HepG2 (cell line): ENCODE results near the gene PADI6. TPM values are rescaled to one million over a fixed set of nuclear protein-coding genes. Genes with fewer than 3 reads are reported as not detected.

Source experiments
- ASH2L ChIP-seq: fragments of 300-600, 200-600 bp; sonication (generic); IDR thresholded peaks from 2 replicates; pipeline ENCODE4 v1.7.0; 2017; ENCODE audit warnings: low read depth, mild to moderate bottlenecking, moderate library complexity, mixed read lengths, low read length; ENCODE audit not compliant: insufficient read length
- ELF3 ChIP-seq: IDR thresholded peaks from 2 replicates; pipeline ENCODE4 v1.6.1; 2016; ENCODE audit warnings: missing genetic modification reagents, missing compliant biosample characterization
- HMG20A ChIP-seq: IDR thresholded peaks from 2 replicates; pipeline ENCODE4 v1.6.1; 2016; ENCODE audit warnings: borderline replicate concordance
- HOXA3 ChIP-seq: sonication (generic); formaldehyde crosslinking; IDR thresholded peaks from 2 replicates; pipeline ENCODE4 v1.5.0; 2020; ENCODE audit warnings: missing genetic modification reagents
- KDM2A ChIP-seq: sonication (generic); formaldehyde crosslinking; IDR thresholded peaks from 2 replicates; pipeline ENCODE4 v1.4.0; 2020; ENCODE audit warnings: low read depth, missing genetic modification reagents, borderline replicate concordance
- MAZ ChIP-seq, 2 experiments: sonication (generic) in 1 of 2; formaldehyde crosslinking in 1 of 2; IDR thresholded peaks; 2 replicates each; pipeline versions ENCODE4 v1.5.0 to v1.6.1; 2012 to 2020; ENCODE audit warnings: low read depth in 2 of 2, mild to moderate bottlenecking in 2 of 2, borderline replicate concordance in 1 of 2, improper control_type of control experiment in 1 of 2, low read length in 1 of 2, missing genetic modification reagents in 1 of 2, moderate library complexity in 1 of 2
- NONO ChIP-seq, 2 experiments: fragments of 450-650 bp in 1 of 2; sonication (generic) in 1 of 2; formaldehyde crosslinking in 1 of 2; IDR thresholded peaks in 1 of 2; conservative IDR thresholded peaks in 1 of 2; 2 replicates each; pipeline versions ENCODE4 v1.6.1 to v1.8.0; 2017 to 2022; ENCODE audit warnings: mild to moderate bottlenecking in 1 of 2, missing genetic modification reagents in 1 of 2, moderate library complexity in 1 of 2
- ONECUT2 ChIP-seq: sonication (generic); formaldehyde crosslinking; IDR thresholded peaks from 2 replicates; pipeline ENCODE4 v1.4.0; 2020; ENCODE audit warnings: missing genetic modification reagents
- POLR2A ChIP-seq, 2 experiments: IDR thresholded peaks; 2 replicates each; pipeline ENCODE4 v1.6.1; 2011; ENCODE audit warnings: low read depth in 2 of 2, low read length in 2 of 2, mild to moderate bottlenecking in 1 of 2, moderate library complexity in 1 of 2; ENCODE audit not compliant: insufficient read depth in 1 of 2
- POLR2AphosphoS5 ChIP-seq: IDR thresholded peaks from 2 replicates; pipeline ENCODE4 v1.6.1; 2012; ENCODE audit warnings: low read depth, low read length
- RAD21 ChIP-seq: fragments of 450-650 bp; formaldehyde crosslinking; IDR thresholded peaks from 2 replicates; pipeline ENCODE4 v1.5.0; 2020; ENCODE audit warnings: mild to moderate bottlenecking
- RBFOX2 ChIP-seq: fragments of 200-400 bp; formaldehyde crosslinking; IDR thresholded peaks from 2 replicates; pipeline ENCODE4 v1.6.1; 2017; ENCODE audit warnings: low read depth, mild to moderate bottlenecking, low read length
- RFXANK ChIP-seq: IDR thresholded peaks from 2 replicates; pipeline ENCODE4 v1.6.1; 2016
- SCMH1 ChIP-seq: sonication (generic); formaldehyde crosslinking; IDR thresholded peaks from 2 replicates; pipeline ENCODE4 v1.9.0; 2021; ENCODE audit warnings: missing genetic modification reagents, mild to moderate bottlenecking, borderline replicate concordance
- SNRNP70 ChIP-seq: fragments of 200-400 bp; formaldehyde crosslinking; IDR thresholded peaks from 2 replicates; pipeline ENCODE4 v1.6.1; 2017; ENCODE audit warnings: mild to moderate bottlenecking, low read depth, low read length, moderate library complexity
- SOX6 ChIP-seq, 2 experiments: fragments of 450-650 bp in 1 of 2; sonication (generic) in 1 of 2; formaldehyde crosslinking in 1 of 2; IDR thresholded peaks; 2 replicates each; pipeline versions ENCODE4 v1.4.0 to v1.6.1; 2017 to 2020; ENCODE audit warnings: antibody characterized with exemption in 1 of 2, mild to moderate bottlenecking in 1 of 2, missing genetic modification reagents in 1 of 2
- TOPORS ChIP-seq: sonication (generic); formaldehyde crosslinking; IDR thresholded peaks from 2 replicates; pipeline ENCODE4 v1.8.0; 2023; ENCODE audit warnings: mild to moderate bottlenecking, missing genetic modification reagents
- ZNF230 ChIP-seq: sonication (generic); formaldehyde crosslinking; IDR thresholded peaks from 2 replicates; pipeline ENCODE4 v1.4.0; 2020; ENCODE audit warnings: mild to moderate bottlenecking, missing genetic modification reagents
- ZNF33A ChIP-seq: sonication (generic); formaldehyde crosslinking; IDR thresholded peaks from 2 replicates; pipeline ENCODE4 v1.5.1; 2020; ENCODE audit warnings: missing genetic modification reagents, mild to moderate bottlenecking, moderate library complexity, borderline replicate concordance
- polyA plus RNA-seq, 8 experiments: library from polyadenylated mRNA; depleted of rRNA in 3 of 8; stranded (reverse) in 7 of 8; unstranded in 1 of 8; fragments of >200 nt; fragmentation: Illumina TruSeq in 4 of 8; extraction: Trizol in 4 of 8; gene quantifications; 2 replicates each; pipeline versions ENCODE4 v1.2.1 to v1.2.3, GENCODE V29; 2011 to 2016; ENCODE audit warnings: low read depth in 4 of 8, missing spikeins in 1 of 8, mixed read lengths in 1 of 8; ENCODE audit not compliant: insufficient read depth in 1 of 8
- total RNA-seq, 5 experiments: library from RNA; depleted of rRNA; stranded (reverse); fragments of >200 nt; fragmentation: Illumina TruSeq; extraction: Trizol; gene quantifications; 2 replicates each; pipeline ENCODE4 v1.2.3, GENCODE V29; 2016; ENCODE audit warnings: low read depth in 1 of 5
- TF ChIP-seq, protein P1 (sequence below): sonication (generic); formaldehyde crosslinking; IDR thresholded peaks from 2 replicates; pipeline ENCODE4 v1.5.0; 2020; ENCODE audit warnings: missing genetic modification reagents, mild to moderate bottlenecking, borderline replicate concordance
- TF ChIP-seq, protein P2 (sequence below), 2 experiments: sonication (generic) in 1 of 2; formaldehyde crosslinking in 1 of 2; IDR thresholded peaks; 2 replicates each; pipeline versions ENCODE4 v1.4.0 to v1.6.1; 2016 to 2020; ENCODE audit warnings: borderline replicate concordance in 1 of 2, low read depth in 1 of 2, mild to moderate bottlenecking in 1 of 2, missing genetic modification reagents in 1 of 2

Gene PADI6
- total and polyA plus RNA-seq, 2 of the 13 experiments (the other 11 are each of a cell fraction or from before 2014, with no cell fraction given): not detected

DNA sequence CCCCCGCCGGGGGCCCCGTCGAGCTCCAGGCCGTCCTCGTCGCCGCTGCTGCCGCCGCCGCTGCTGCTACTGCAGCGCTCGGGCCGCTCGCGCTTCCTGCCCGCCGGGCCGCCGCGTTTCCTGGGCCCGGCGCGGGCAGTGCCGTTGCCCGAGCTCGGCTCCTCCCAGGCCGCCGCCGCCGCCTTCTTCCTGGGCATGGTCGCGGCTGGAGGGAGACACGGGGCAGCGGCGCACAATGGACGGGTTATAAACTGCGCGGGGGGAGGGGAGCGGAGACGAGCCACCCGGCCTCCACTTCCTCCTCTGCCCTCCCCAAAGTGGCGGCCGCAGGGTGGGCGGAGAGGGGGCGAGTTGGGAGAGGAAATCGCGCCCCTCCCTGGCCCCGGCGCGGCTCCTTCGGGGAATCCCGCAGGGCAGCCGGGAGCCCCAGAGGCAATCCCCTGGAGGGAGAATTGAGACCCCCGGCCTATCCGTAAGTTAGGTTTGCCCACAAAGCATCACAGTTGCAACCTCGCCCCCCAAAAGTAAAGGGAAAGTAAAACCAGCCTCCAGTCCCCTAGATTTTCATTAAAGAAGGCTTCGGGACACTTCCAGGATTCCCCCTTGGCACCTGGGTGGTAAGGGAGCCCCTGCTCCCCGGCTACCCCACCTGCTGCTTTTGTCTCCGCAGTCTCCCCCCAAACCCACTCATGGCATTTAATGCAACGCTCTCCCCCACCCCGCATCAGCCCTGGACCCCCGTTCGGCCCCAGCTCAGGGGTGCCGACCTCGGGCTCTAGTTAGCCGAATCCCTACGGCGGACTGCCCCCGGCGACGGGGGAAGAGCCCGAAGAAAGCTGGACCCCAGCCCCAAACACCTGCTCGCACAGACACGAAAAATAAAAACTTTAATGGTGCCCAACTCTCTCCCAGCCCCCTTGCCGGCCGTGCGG is 66.6 kb downstream of the PADI6 start (continued):
- no peak for TF ChIP-seq MAZ (IDR thresholded peaks at IDR 0.05; ENCODE audit: borderline replicate concordance, low read depth, low read length)
- TF ChIP-seq MAZ (CRISPR knock-in tag; IDR thresholded peaks at IDR 0.05; ENCODE audit: low read depth): no peak
- TF ChIP-seq ELF3: peak; percentile 66; the same call in 1 of the 2 replicates
- TF ChIP-seq, protein P1, sequence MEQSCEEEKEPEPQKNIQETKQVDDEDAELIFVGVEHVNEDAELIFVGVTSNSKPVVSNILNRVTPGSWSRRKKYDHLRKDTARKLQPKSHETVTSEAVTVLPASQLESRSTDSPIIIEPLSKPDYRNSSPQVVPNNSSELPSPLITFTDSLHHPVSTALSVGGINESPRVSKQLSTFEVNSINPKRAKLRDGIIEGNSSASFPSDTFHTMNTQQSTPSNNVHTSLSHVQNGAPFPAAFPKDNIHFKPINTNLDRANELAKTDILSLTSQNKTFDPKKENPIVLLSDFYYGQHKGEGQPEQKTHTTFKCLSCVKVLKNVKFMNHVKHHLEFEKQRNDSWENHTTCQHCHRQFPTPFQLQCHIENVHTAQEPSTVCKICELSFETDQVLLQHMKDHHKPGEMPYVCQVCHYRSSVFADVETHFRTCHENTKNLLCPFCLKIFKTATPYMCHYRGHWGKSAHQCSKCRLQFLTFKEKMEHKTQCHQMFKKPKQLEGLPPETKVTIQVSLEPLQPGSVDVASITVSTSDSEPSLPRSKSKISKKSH (CRISPR knock-in tag): no peak
- no peak for TF ChIP-seq HMG20A (CRISPR knock-in tag)
- TF ChIP-seq SNRNP70: no peak
- TF ChIP-seq SCMH1 (CRISPR knock-in tag): no peak
- peak; percentile 29; the same call in 1 of the 2 replicates for TF ChIP-seq HOXA3 (CRISPR knock-in tag)
- no peak for TF ChIP-seq RAD21
- no peak for TF ChIP-seq SOX6 (IDR thresholded peaks at IDR 0.05)
- TF ChIP-seq SOX6 (CRISPR knock-in tag; IDR thresholded peaks at IDR 0.05): 0 out of 2 replicates have a peak, but pooled peaks have one; percentile 24
- peak; percentile 14 to 21; a peak in 2 of 4 replicates for TF ChIP-seq POLR2A (IDR thresholded peaks at IDR 0.05; ENCODE audit: insufficient read depth in 1 of 2, low read depth in 2 of 2, low read length in 2 of 2)
- TF ChIP-seq ZNF230 (CRISPR knock-in tag): no peak
- TF ChIP-seq NONO (IDR thresholded peaks at IDR 0.05): no peak
- TF ChIP-seq NONO (CRISPR knock-in tag; conservative IDR thresholded peaks at IDR 0.05): peak; percentile 50; the same call in 1 of the 2 replicates
- peak; percentile 77 for TF ChIP-seq RBFOX2
- TF ChIP-seq, protein P2, sequence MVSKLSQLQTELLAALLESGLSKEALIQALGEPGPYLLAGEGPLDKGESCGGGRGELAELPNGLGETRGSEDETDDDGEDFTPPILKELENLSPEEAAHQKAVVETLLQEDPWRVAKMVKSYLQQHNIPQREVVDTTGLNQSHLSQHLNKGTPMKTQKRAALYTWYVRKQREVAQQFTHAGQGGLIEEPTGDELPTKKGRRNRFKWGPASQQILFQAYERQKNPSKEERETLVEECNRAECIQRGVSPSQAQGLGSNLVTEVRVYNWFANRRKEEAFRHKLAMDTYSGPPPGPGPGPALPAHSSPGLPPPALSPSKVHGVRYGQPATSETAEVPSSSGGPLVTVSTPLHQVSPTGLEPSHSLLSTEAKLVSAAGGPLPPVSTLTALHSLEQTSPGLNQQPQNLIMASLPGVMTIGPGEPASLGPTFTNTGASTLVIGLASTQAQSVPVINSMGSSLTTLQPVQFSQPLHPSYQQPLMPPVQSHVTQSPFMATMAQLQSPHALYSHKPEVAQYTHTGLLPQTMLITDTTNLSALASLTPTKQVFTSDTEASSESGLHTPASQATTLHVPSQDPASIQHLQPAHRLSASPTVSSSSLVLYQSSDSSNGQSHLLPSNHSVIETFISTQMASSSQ (IDR thresholded peaks at IDR 0.05; ENCODE audit: low read depth): no peak
- TF ChIP-seq, protein P2 (CRISPR knock-in tag; IDR thresholded peaks at IDR 0.05; ENCODE audit: borderline replicate concordance): no peak
- no peak for TF ChIP-seq ONECUT2
- TF ChIP-seq KDM2A (CRISPR knock-in tag): peak; percentile 66; the same call in 1 of the 2 replicates
- TF ChIP-seq TOPORS: peak; percentile 48; the same call in 1 of the 2 replicates
- no peak for TF ChIP-seq ZNF33A
- peak; percentile 38 for TF ChIP-seq ASH2L
- TF ChIP-seq POLR2AphosphoS5: 0 out of 2 replicates have a peak, but pooled peaks have one; percentile 18
- no peak for TF ChIP-seq RFXANK
